Caco-2 (cell line): ENCODE results near the gene COMTD1. TPM values are rescaled to one million over a fixed set of nuclear protein-coding genes. Genes with fewer than 3 reads are reported as not detected.

Source experiments
- BruUV-seq: library from RNA; stranded (reverse); fragments of 400-500 nt; replicated peaks from 2 replicates; lab custom pipeline; 2021; lab: Mats Ljungman, UMichigan
- CTCF ChIA-PET: fragments of 300-600 bp; sonication (Branson Sonifier 250); formaldehyde crosslinking; loops from one replicate; lab custom pipeline; 2022; ENCODE audit warnings: antibody characterized with exemption; lab: Charles Lee
- POLR2A ChIA-PET: fragments of 300-600 bp; sonication (Branson Sonifier 250); formaldehyde crosslinking; loops from one replicate; lab custom pipeline; 2022; ENCODE audit warnings: antibody characterized with exemption; lab: Charles Lee
- DNase-seq, 2 experiments: peaks; one replicate each; pipeline versions ENCODE4 v3.0.0 to v3.0.0-alpha.2; 2020 to 2022
- H3K27me3 ChIP-seq: replicated peaks from 2 replicates; pipeline ENCODE4 v1.6.0; 2011; ENCODE audit warnings: low read length; ENCODE audit not compliant: control insufficient read depth, insufficient read depth
- H3K36me3 ChIP-seq: 2 replicates; pipeline ENCODE4 v1.5.1; 2011; ENCODE audit warnings: low read length; ENCODE audit not compliant: control insufficient read depth, insufficient read depth
- H3K4me1 ChIP-seq: fragments of 250-450 bp; sonication (Bioruptor Pico); 2 replicates; pipeline ENCODE4 v1.5.1; 2020; ENCODE audit warnings: mild to moderate bottlenecking
- H3K4me3 ChIP-seq: 2 replicates; pipeline ENCODE4 v1.5.1; 2011; ENCODE audit warnings: low read depth, mild to moderate bottlenecking, control low read depth, low read length
- H3K9me3 ChIP-seq: fragments of 250-450 bp; sonication (Bioruptor Pico); 2 replicates; pipeline ENCODE4 v1.5.1; 2020; ENCODE audit warnings: mild to moderate bottlenecking, moderate library complexity
- H3K27ac Mint-ChIP-seq: one replicate; pipeline ENCODE4 v1.8.0; 2022; ENCODE audit warnings: mixed read lengths; ENCODE audit not compliant: unreplicated experiment
- H3K27me3 Mint-ChIP-seq: one replicate; pipeline ENCODE4 v1.8.0; 2022; ENCODE audit warnings: mixed read lengths; ENCODE audit not compliant: insufficient read depth, unreplicated experiment
- H3K36me3 Mint-ChIP-seq: one replicate; pipeline ENCODE4 v1.8.0; 2022; ENCODE audit warnings: mild to moderate bottlenecking, mixed read lengths; ENCODE audit not compliant: insufficient read depth, unreplicated experiment
- H3K4me1 Mint-ChIP-seq: one replicate; pipeline ENCODE4 v1.8.0; 2022; ENCODE audit warnings: low read depth, mixed read lengths; ENCODE audit not compliant: unreplicated experiment
- H3K4me3 Mint-ChIP-seq: one replicate; pipeline ENCODE4 v1.8.0; 2022; ENCODE audit warnings: mild to moderate bottlenecking, moderate library complexity, mixed read lengths; ENCODE audit not compliant: unreplicated experiment
- H3K9me3 Mint-ChIP-seq: one replicate; pipeline ENCODE4 v1.8.0; 2022; ENCODE audit warnings: mixed read lengths; ENCODE audit not compliant: unreplicated experiment
- CTCF ChIP-seq, 2 experiments: fragments of 200-600 bp in 1 of 2; IDR thresholded peaks; 1 replicate in 1 of 2; 2 replicates in 1 of 2; pipeline versions ENCODE4 v1.5.1 to v1.8.0; 2011 to 2022; ENCODE audit warnings: antibody characterized with exemption in 1 of 2, control low read depth in 1 of 2, inconsistent platforms in 1 of 2, low read depth in 1 of 2, low read length in 1 of 2, mild to moderate bottlenecking in 1 of 2, moderate library complexity in 1 of 2; ENCODE audit not compliant: insufficient read depth in 1 of 2, severe bottlenecking in 1 of 2, unreplicated experiment in 1 of 2
- intact Hi-C: fragments of 100-400 bp; cut with micrococcal nuclease; formaldehyde crosslinking; loops from one replicate; pipeline ENCODE4 v1.10.0; 2022; ENCODE audit not compliant: unreplicated experiment
- total RNA-seq: library from RNA; stranded (reverse); gene quantifications from 2 replicates; pipeline ENCODE4 v1.2.3, GENCODE V29; 2022

The COMTD1 gene
- total RNA-seq, 1 experiment from 2014 or later = 38.7 TPM

GRCh38 chr10:75187961-75188426 lies 47.8 kb downstream of the COMTD1 start:
- Mint-ChIP-seq H3K36me3 (peaks cover 6% of the 10 kb centered on the region), H3K9me3 (no peaks in the 10 kb centered on the region), H3K4me1 (peaks cover 19% of the 10 kb centered on the region), H3K4me3 (no peak overlapping the region), H3K27ac (no peak overlapping the region), H3K27me3 (no peaks in the 10 kb centered on the region)
- Histone ChIP-seq H3K9me3 (no peaks in the 10 kb centered on the region), H3K27me3 (no peaks in the 10 kb centered on the region), H3K4me1 (peaks cover 34% of the 10 kb centered on the region), H3K36me3 (peaks cover 1% of the 10 kb centered on the region; the same call in 1 of the 2 replicates), H3K4me3 (no peak overlapping the region)
- TF ChIP-seq CTCF (IDR thresholded peaks at IDR 0.05; ENCODE audit: insufficient read depth in 1 of 2, low read depth in 1 of 2, low read length in 1 of 2, severe bottlenecking in 1 of 2, unreplicated experiment in 1 of 2) = peak; percentile 71 to 85
- intact Hi-C loops = loop anchor here (1.0 kb wide), 3 partner anchors 25 to 46 kb away; no protein-coding TSS in a partner anchor
- BruUV-seq = no TSS peak
- POLR2A ChIA-PET = interaction anchor here (0.5 to 1.1 kb wide), 8 partner anchors 21 to 686 kb away, joined by 3 to 11 read pairs (median 5); partner anchors contain the start of gene COMTD1
- DNase-seq = peak; percentile 65 to 66
- CTCF ChIA-PET = interaction anchor here (0.6 to 5.4 kb wide), 12 partner anchors 16 to 559 kb away, joined by 3 to 108 read pairs (median 4); partner anchors contain the start of genes COMTD1 and VDAC2

GRCh38 chr10:75186310-75186709 lies 49.4 kb downstream of the COMTD1 start:
- peaks cover 25% of the 10 kb centered on the region for H3K4me1 ChIP-seq
- ChIA-PET POLR2A (interaction anchor here (0.6 kb wide), 1 partner anchor 59 kb away, joined by 3 read pairs; no protein-coding TSS in a partner anchor), CTCF (interaction anchor here (1.0 to 5.4 kb wide), 4 partner anchors 24 to 48 kb away, joined by 3 to 108 read pairs (median 27); partner anchors contain the start of genes COMTD1 and VDAC2)
- intact Hi-C loops = no loop called here
- Mint-ChIP-seq H3K4me1 (peaks cover 13% of the 10 kb centered on the region), H3K27me3 (no peaks in the 10 kb centered on the region), H3K27ac (no peak overlapping the region), H3K4me3 (no peak overlapping the region), H3K36me3 (no peaks in the 10 kb centered on the region), H3K9me3 (no peaks in the 10 kb centered on the region)
- no TSS peak for BruUV-seq
- TF ChIP-seq CTCF (IDR thresholded peaks at IDR 0.05; ENCODE audit: insufficient read depth in 1 of 2, low read depth in 1 of 2, low read length in 1 of 2, severe bottlenecking in 1 of 2, unreplicated experiment in 1 of 2) = no peak
- H3K36me3 ChIP-seq = no peaks in the 10 kb centered on the region
- H3K9me3 ChIP-seq = no peaks in the 10 kb centered on the region
- DNase-seq = no peak
- no peak overlapping the region for H3K4me3 ChIP-seq
- H3K27me3 ChIP-seq = no peaks in the 10 kb centered on the region

Other genes with a start within 250 kb of the COMTD1 start
- 25.2 and 26.9 TPM in 2 replicates for gene SAMD8, start 124.3 kb downstream of the COMTD1 start, total RNA-seq
- gene VDAC2, start 25.2 kb downstream of the COMTD1 start, total RNA-seq = 244 and 250 TPM in 2 replicates
- 35.5 and 35.7 TPM in 2 replicates for gene ZNF503, start 165.8 kb upstream of the COMTD1 start, total RNA-seq
- 18.5 and 21.6 TPM in 2 replicates for gene LRMDA, start 195.7 kb upstream of the COMTD1 start, total RNA-seq